Fibroblast of lung (primary cell): ENCODE data around the gene BECN2.

ENCODE experiments used
- CTCF ChIP-seq, 2 donors: IDR thresholded peaks in 1 of 2; conservative IDR thresholded peaks in 1 of 2; 1 replicate in 1 of 2; 2 replicates in 1 of 2; pipeline ENCODE4 v1.5.1; 2011 to 2012; ENCODE audit warnings: low read length in 2 of 2, control low read depth in 1 of 2, inconsistent platforms in 1 of 2, low read depth in 1 of 2, mild to moderate bottlenecking in 1 of 2
- EZH2 ChIP-seq: IDR thresholded peaks from 2 replicates; pipeline ENCODE4 v1.5.1; 2012; ENCODE audit warnings: low read length, control low read depth, mild to moderate bottlenecking; ENCODE audit errors: missing control alignments

- no peak for TF ChIP-seq CTCF (conservative IDR thresholded peaks at IDR 0.05 in 1 of 2, IDR thresholded peaks at IDR 0.05 in 1 of 2; ENCODE audit: low read depth in 1 of 2, low read length in 2 of 2)
- no peak for TF ChIP-seq EZH2
Measured at GRCh38 chr1:242002510-242002909, 44.9 kb downstream of the BECN2 start.
